HG03039 (cell line): Measurements from ENCODE around the gene MYCN.
"Not testable (repeated sequence)": the region's sequence is repeated elsewhere in the genome, so short reads cannot be mapped to it uniquely, and the experiment has no call there.

Experiments used
- ATAC-seq: cut with Tn5 transposase; IDR thresholded peaks from one replicate; pipeline ENCODE4 v1.9.1; 2021; ENCODE audit warnings: mild to moderate bottlenecking, moderate library complexity; ENCODE audit not compliant: unreplicated experiment

Gene MYCN

DNA sequence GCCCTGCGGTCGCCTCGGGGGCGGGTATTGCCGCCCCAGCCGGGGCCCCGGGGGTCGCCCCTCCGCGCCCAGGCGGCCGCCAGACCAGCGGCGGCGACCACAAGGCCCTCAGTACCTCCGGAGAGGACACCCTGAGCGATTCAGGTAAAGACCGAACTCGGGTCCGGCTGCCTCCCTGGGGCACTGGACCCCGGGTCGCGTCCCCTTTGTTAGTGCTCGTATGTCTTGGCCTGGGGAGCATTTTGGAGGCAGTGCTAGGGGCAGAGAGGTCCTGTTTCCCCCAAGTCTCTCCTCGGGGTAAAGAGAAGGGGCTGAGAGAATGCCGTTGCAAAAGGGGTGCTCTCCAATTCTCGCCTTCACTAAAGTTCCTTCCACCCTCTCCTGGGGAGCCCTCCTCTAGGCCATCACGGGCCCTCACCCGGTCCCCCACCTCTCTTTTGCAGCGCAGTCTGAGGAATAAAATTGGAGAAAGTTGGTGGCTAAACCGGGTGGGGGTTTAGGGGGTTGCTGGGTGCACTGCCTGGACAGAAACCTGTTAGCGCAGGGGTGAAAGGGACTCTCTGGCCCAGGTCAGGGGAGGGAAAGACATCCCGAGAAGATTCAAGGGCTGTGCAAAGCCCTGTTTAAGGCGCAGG is 2.5 kb downstream of the MYCN start:
- no peak for ATAC-seq

DNA sequence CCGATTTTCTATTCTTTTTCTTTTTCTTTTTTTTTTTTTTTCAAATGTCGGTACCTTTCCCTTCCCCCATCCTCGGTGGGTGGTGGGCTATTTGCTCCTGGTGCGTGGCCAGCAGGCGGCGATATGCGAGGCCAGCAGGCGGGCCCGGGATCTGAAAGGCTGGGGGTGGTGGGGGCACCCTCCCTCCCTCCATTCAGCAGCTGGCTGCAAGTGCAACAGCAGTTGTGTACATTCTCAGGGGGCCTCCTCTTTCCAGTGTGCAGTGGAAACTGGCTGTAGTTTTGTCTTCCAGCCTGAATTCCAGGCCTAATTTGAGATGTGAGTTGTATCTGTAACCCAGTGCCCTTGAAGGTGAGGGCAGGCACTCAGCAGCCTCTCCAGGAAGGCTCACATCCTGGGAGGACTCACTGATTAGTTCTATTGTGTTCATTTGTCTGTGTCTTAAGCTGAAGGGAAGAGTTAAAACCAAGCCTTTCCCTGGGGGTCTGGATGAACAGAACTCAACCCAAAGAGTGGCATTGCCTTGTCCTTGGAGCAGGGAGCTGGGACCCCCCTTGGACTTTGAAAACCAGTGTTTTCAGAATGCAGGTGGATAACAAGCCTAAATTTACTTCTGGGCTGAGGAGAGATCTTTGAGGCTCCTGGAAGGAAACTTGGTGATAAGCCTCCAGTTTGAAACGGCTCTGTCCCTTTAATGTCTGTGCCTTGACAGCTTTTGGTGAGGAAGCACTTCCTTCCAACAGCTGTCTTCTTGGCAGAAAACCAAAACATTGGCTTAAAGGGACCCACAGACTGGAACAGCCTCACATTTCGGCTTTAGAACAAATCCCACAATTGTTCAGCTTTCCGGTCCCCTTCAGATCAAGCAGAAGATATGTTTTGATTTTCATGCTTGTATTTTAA is 3.3 kb downstream of the MYCN start:
- ATAC-seq = no peak

DNA sequence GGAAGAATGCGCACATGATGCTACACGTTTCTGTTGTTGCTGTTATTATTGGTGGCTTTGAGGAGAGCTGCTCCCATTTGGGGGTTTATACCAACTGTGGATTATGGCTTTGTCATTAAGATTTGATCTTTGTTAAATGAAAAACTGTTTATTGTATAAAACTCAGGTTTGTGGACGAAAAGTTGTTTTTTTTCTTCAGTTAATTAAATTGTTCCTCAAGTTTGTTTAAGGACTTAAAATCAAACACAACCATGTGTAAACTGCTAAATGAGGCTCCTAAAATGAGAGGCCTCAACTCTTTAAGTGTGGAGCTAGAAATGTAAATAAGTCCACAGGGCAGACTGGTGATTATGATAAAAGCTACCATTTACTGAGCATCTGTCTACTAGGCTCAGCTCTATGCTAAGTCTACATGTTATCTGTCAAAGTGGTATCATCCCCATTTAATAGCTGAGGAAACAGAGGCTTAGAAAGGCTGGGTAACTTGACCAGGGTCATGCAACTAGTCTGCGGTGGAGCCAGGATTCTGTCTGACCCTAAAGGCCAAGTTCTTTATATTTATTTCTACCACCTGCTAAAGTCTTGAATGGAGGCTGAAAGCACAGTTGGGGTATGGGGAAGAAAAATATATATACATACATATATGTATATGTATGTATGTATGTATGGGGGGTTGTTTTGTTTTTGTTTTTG is 4.1 kb downstream of the MYCN start:
- no peak for ATAC-seq

DNA sequence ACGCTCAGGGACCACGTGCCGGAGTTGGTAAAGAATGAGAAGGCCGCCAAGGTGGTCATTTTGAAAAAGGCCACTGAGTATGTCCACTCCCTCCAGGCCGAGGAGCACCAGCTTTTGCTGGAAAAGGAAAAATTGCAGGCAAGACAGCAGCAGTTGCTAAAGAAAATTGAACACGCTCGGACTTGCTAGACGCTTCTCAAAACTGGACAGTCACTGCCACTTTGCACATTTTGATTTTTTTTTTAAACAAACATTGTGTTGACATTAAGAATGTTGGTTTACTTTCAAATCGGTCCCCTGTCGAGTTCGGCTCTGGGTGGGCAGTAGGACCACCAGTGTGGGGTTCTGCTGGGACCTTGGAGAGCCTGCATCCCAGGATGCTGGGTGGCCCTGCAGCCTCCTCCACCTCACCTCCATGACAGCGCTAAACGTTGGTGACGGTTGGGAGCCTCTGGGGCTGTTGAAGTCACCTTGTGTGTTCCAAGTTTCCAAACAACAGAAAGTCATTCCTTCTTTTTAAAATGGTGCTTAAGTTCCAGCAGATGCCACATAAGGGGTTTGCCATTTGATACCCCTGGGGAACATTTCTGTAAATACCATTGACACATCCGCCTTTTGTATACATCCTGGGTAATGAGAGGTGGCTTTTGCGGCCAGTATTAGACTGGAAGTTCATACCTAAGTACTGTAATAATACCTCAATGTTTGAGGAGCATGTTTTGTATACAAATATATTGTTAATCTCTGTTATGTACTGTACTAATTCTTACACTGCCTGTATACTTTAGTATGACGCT is 5.8 kb downstream of the MYCN start:
- no peak for ATAC-seq

DNA sequence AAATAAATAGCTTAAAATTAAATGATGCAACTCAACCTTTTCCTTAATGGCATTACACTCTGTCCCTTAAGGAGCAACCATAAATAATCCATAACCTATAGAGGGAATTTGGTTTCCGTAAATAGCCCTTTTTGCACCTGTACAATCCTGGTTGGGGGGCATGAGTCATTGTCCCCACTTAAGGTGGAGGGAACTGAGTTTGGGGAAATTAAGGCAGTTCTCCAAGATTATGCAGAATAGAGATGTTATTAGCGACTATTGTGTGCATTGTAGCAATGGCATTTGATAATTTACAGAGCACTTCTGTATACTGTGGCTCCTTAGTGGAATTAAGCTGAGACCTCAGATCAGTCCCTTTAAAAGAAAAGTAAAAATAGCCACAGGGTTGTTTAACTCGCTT is 6.6 kb downstream of the MYCN start:
- no peak for ATAC-seq

DNA sequence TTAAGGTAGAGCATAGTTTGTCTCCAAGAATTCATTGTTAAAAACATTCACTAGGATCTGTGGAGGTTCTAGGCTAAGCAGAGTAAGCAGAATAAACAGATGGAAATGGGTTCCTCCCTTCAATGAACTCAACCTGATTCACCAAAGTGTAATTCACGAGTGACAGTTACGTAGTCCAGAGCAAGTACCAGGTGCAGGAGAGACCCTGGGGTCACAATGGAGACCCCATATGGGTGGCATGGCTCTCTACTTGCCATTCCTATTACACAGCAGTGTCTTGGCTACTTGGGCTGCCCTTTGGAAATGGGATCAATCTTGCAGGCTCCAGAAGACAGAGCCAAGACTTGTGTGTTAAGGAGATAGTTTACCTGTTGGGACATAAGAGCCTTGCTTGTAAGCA is 7.1 kb downstream of the MYCN start:
- ATAC-seq = no peak

DNA sequence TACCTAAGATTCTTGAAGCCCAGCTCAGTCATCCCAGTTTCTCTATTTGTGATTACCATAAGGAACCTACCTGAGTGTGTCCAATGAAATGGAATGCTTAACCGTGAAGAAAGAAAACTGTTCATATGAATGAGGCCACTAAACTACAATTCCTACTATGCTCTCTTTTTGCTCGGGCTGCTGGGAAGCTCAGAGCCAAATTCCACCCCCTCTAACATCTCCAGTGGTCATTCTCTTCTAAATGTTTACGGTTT is 8.3 kb downstream of the MYCN start:
- ATAC-seq = no peak

DNA sequence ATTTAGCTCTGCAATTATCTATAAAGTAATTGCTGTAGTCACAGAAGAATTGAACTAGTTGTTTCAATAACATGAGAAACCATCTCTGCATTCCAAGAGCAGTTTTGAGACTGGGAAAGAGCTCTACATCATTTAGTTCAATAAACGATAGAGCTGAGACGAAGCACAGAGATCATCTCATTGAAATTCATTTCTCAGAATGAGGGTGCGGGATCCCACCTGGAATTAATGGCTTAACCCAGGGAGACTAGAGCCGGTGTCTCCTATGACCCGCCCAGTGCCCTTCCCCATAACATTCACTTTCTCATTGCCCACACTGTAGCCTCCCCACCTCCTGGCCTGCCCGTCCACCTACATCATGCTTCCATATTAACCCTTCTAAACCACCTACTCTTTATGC is 8.8 kb downstream of the MYCN start:
- ATAC-seq = no peak

DNA sequence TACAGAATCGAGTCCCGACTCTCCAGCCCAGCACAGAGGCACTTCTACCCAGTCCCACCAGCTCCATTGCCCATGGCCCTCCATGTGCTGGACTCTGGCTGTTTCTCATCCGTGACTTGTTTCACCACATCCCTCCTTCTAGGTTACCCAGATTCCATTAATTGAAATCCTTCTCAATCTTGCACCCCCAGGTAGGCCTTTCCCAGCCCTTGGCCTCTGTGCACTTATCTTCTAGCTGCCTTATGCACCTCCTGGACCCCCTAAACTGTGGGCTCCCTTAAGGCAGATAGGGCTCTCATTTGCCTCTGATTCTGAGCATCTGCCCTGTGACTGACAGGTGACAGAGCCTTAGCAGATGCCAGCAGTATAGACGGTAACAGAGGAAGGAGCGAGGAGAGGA is 9.2 kb downstream of the MYCN start:
- no peak for ATAC-seq

DNA sequence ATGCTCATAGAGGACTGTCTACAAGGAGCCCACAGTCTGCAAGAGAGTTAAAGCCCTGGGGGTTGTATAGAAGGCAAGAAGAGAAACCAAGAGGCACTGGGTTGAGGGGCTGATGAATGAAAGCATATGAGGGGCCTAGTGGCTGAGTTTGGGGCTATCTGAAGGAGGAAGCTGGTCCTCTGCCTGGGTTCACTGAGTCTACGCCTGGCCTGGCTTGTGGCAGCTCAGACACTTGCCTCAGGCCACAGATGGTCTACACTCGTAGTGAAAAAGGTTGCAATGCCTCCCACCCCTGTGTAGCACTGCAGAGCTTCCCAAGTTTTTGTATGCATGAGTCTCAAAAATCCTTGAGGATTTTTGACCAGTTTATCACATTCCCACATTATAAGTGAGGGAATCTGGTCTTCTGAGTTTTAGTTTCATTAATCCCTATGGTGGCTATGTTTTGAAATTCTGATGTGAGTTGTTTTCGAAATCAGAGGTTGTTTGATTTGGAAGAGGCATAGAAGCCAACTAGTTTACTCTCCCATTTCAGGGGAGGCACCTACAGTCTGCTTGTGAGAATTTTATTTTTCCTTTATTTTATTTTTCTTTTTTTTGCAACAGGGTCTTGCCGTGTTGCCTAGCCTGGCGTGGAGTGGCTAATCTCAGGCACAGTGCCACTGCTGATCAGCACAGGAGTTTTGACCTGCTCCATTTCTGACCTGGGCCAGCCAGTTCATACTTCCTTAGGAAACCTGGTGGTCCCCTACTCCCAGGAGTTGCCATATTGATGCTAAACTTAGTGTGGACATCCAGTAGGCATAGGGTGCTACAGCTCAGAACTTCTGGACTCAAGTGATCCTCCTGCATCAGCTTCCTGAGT is 10.0 kb downstream of the MYCN start:
- ATAC-seq = no peak

DNA sequence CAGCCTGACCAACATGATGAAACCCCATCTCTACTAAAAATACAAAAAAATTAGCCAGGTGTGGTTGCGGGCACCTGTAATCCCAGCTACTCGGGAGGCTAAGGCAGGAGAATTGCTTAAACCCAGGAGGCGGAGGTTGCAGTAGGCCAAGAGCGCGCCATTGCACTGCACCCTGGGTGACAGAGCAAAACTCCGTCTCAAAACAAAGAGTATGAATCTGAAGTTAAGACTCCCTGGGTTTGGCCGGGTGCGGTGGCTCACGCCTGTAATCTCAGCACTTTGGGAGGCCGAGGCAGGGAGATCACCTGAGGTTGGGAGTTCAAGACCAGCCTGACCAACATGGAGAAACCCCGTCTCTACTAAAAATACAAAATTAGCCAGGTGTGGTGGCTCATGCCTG is 11.6 kb downstream of the MYCN start:
- ATAC-seq = not testable (repeated sequence)

DNA sequence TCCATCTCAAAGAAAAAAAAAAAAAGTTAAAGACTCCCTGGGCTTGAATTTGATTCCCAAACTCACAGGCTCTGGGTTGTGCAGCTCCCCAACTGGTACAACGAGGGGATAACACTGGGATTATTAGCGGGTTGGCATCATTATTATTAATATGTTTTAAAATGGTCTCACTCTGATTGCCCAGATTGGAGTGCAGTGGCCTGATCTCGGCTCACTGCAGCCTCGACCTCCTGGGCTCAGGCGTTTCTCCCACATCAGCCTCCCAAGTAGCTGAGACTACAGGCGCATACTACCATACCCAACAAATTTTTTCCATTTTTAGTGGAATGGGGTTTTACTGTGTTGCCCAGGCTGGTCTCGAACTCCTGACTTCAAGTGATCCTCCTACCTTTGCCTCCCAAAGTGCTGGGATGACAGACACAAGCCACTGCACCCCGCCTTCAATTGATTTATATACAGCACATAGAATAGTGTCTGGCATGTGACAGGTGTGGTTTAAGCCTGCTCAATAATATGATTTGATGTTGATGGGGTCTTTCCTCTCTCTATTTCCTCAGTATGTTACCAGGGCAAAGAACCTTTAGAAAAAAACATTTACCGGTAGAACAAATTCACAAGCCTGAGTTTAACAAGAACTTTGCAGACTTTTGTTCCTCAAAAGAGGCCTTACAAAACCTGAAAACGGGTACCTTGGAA is 12.2 kb downstream of the MYCN start:
- no peak for ATAC-seq

DNA sequence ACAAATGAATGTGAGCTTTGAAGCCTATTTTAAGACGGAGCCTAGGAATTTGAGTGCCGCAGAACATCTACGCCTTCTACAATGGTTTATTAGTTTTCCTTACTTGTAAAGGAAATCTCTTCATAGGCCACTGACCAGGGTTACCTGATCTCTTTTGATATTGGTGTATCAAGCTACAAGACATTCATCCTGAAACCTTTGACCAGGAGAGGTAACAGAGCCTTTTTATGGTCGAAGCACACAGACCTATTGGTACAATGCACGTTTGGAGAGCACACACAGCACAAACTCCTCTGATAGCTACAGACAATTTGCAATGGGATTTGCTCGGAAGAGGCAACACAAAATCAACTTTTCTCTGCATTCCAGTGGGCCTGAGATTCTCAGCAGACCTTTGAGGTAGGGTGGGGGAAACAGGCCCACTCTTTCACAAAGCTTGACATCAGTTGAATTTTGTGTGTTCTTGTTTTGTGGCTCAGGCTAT is 12.8 kb downstream of the MYCN start:
- no peak for ATAC-seq

DNA sequence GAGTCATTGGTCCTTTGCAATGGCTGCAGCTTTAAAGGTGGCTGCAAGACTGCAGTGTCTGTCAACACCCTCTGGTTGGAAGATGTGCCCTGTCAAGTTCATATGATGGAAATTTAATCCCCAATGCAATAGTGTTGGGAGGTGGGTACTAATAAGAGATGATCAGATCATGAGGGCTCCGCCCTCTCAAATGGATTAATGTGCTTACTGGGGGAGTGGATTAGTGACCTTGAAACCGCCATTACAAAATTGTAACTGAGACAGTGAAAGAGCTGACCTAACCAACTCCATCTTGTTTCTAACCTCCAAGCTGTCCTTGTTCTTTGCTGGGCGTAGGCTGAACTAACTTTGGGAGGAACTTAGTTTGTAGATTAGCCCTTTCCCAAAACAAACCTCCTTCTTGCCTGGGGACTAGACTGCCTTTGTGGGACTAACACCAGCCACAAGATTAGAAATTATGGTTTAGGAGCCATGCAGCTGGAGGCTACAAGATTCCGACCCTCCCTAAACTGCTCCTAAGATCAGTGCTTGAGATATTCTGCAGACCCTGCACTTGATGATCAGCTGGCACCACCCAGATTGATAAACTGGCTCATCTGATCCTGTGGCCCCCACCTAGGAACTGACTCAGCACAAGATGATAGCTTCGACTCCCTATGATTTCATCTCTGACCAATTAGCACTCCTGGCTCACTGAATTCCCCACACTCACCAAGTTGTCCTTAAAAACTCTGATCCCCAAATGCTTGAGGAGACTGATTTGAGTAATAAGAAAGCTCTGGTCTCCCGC is 13.7 kb downstream of the MYCN start:
- no peak for ATAC-seq

DNA sequence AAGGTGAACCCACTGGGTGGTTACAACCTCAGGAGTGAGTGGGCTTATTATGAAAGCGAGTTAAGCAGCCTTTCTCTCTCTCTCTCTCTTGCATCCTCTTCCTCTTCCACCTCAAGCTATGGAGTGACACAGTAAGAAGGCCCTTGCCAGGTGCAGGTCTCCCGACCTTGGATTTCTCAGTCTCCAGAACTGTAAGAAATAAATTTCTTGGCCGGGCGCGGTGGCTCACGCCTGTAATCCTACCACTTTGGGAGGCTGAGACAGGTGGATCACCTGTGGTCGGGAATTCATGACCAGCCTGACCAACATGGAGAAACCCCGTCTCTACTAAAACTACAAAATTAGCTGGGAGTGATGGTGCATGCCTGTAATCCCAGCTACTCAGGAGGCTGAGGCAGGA is 14.4 kb downstream of the MYCN start:
- ATAC-seq = no peak

DNA sequence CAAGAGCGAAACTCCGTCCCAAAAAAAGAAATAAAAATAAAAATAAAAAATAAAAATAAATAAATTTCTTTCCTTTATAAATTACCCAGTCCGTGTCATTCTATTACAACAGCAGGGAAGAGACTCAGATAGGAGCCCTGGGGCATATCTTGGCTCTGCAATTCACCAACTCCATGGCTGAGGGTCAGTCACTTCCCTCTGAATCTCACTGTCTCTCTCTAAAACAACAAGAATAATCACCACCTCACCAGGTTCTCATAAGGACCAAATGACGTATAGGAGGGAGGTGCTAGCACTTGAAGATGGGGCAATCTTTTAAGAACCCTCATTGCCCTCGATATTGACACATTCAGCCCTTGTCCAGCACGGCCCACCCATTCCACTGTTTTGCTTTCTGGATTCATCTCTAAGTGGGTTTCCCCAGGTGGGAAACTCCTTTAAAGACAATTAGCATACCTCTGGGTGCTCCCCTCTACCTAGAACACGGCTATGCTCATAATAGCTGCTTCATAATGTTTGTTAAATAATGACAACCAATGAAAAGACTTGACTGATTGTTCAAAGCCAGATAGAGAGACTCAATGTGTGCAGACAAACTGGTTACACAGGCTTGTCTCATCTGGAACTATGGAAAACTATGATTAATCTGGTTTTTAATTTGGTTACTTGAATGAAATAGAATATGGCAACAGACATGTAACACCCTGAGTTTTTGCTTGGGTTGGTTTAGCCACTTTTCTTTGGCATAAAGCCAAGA is 15.1 kb downstream of the MYCN start:
- ATAC-seq = no peak

DNA sequence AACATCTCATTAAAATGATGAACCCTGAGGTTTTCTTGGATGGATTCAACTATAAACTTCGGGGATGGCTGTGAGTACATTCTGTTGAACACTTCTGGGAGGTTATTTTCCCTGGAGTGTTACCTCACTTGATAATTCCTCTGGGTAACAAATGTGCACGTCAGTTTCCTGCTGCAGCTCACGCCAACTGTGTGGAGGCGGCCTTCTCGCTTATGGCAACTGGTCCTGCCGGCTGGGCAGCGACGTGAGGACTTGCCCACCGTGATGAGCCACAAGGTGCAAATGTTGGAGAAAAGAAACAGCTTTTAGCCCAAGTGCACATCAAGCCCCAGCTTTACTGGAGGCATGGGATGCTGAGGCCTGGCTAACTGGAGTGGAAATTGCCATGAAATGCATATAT is 15.9 kb downstream of the MYCN start:
- ATAC-seq = no peak
